Esophagus muscularis mucosa (tissue), 3 donors: Measurements from ENCODE around the gene CFHR3.

Source experiments
- CTCF ChIP-seq, 3 experiments: fragments of 200-600 bp in 2 of 3; fragments of 450-650 bp in 1 of 3; sonication (generic) in 2 of 3; IDR thresholded peaks; one replicate each; pipeline ENCODE4 v1.5.1; 2017 to 2019; ENCODE audit warnings: antibody characterized with exemption in 3 of 3, mild to moderate bottlenecking in 2 of 3, moderate library complexity in 1 of 3
- POLR2AphosphoS5 ChIP-seq, 2 donors: sonication (generic); formaldehyde crosslinking; IDR thresholded peaks; one replicate each; pipeline ENCODE4 v1.6.1; 2017; ENCODE audit warnings: antibody characterized with exemption in 2 of 2

GRCh38 chr1:196773713-196774112 lies 927 bp upstream of the CFHR3 start:
- TF ChIP-seq CTCF (IDR thresholded peaks at IDR 0.05) (no peak), POLR2AphosphoS5 (IDR thresholded peaks at IDR 0.05) (no peak)
